CD14-positive monocyte (primary cell): ENCODE measurements around the gene ASB16. TPM values are rescaled to one million over a fixed set of nuclear protein-coding genes. Genes with fewer than 3 reads are reported as not detected.

Experiments used
- DNase-seq, 3 donors: peaks; one replicate each; pipeline ENCODE4 v3.0.0-alpha.2; 2011 to 2022
- H2AFZ ChIP-seq: 2 replicates; pipeline ENCODE4 v1.6.0; 2012; ENCODE audit warnings: mild to moderate bottlenecking, low read depth, low read length, inconsistent platforms; ENCODE audit not compliant: insufficient read depth, poor library complexity, severe bottlenecking
- H3K27ac ChIP-seq, 2 donors: 1 replicate in 1 of 2; 2 replicates in 1 of 2; pipeline ENCODE4 v1.5.1; 2012 to 2013; ENCODE audit warnings: low read length in 2 of 2, control low read depth in 1 of 2, inconsistent platforms in 1 of 2, low read depth in 1 of 2, mild to moderate bottlenecking in 1 of 2
- H3K27me3 ChIP-seq, 2 donors: one replicate each; pipeline versions ENCODE4 v1.6.0 to v1.6.1; 2011 to 2013; ENCODE audit warnings: low read length in 2 of 2; ENCODE audit not compliant: control insufficient read depth in 2 of 2, insufficient read depth in 2 of 2
- H3K36me3 ChIP-seq, 2 donors: replicated peaks in 1 of 2; 1 replicate in 1 of 2; 2 replicates in 1 of 2; pipeline versions ENCODE4 v1.5.1 to v1.6.1; 2012 to 2013; ENCODE audit warnings: low read length in 2 of 2, control low read depth in 1 of 2, inconsistent platforms in 1 of 2, mild to moderate bottlenecking in 1 of 2; ENCODE audit not compliant: insufficient read depth in 2 of 2, control insufficient read depth in 1 of 2
- H3K4me1 ChIP-seq, 2 donors: 1 replicate in 1 of 2; 2 replicates in 1 of 2; pipeline versions ENCODE4 v1.5.1 to v1.6.1; 2012 to 2013; ENCODE audit warnings: low read length in 2 of 2, control low read depth in 1 of 2, inconsistent platforms in 1 of 2, mild to moderate bottlenecking in 1 of 2, moderate library complexity in 1 of 2; ENCODE audit not compliant: insufficient read depth in 2 of 2, control insufficient read depth in 1 of 2
- H3K4me2 ChIP-seq: replicated peaks from 2 replicates; pipeline ENCODE3; 2012; ENCODE audit warnings: low read length, moderate library complexity, mild to moderate bottlenecking; ENCODE audit not compliant: poor library complexity, severe bottlenecking; ENCODE audit errors: extremely low read depth
- H3K4me3 ChIP-seq, 3 experiments: fragments of 200-600 bp in 1 of 3; sonication (generic) in 1 of 3; replicated peaks in 1 of 3; 1 replicate in 2 of 3; 2 replicates in 1 of 3; pipeline ENCODE4 v1.5.1; 2011 to 2013; ENCODE audit warnings: low read length in 3 of 3, mild to moderate bottlenecking in 3 of 3, control low read depth in 2 of 3, low read depth in 2 of 3, inconsistent platforms in 1 of 3, moderate library complexity in 1 of 3
- H3K79me2 ChIP-seq: 2 replicates; pipeline ENCODE4 v1.6.0; 2012; ENCODE audit warnings: mild to moderate bottlenecking, control low read depth, inconsistent platforms, low read length, moderate library complexity; ENCODE audit not compliant: insufficient read depth
- H3K9ac ChIP-seq: 2 replicates; pipeline ENCODE4 v1.6.0; 2017; ENCODE audit warnings: low read length, mild to moderate bottlenecking; ENCODE audit not compliant: insufficient read depth, poor library complexity, severe bottlenecking
- H3K9me3 ChIP-seq, 2 donors: replicated peaks in 1 of 2; 1 replicate in 1 of 2; 2 replicates in 1 of 2; pipeline versions ENCODE4 v1.5.1 to v1.6.1; 2012 to 2013; ENCODE audit warnings: low read length in 2 of 2, control low read depth in 1 of 2; ENCODE audit not compliant: control insufficient read depth in 1 of 2, insufficient read depth in 1 of 2
- H4K20me1 ChIP-seq: 2 replicates; pipeline ENCODE4 v1.6.0; 2012; ENCODE audit warnings: mild to moderate bottlenecking, low read length, control low read depth, moderate library complexity; ENCODE audit not compliant: insufficient read depth
- H3K27ac Mint-ChIP-seq, 7 donors: one replicate each; pipeline ENCODE4 v1.8.0; 2020; ENCODE audit warnings: mild to moderate bottlenecking in 7 of 7, mixed read lengths in 7 of 7, moderate library complexity in 6 of 7, inconsistent platforms in 2 of 7
- H3K27me3 Mint-ChIP-seq, 3 donors: one replicate each; pipeline ENCODE4 v1.8.0; 2021 to 2022; ENCODE audit warnings: low read depth in 3 of 3, mild to moderate bottlenecking in 3 of 3, mixed read lengths in 3 of 3, moderate library complexity in 3 of 3, inconsistent platforms in 1 of 3
- H3K36me3 Mint-ChIP-seq, 2 donors: one replicate each; pipeline ENCODE4 v1.8.0; 2020; ENCODE audit warnings: mixed read lengths in 2 of 2, inconsistent platforms in 1 of 2, mild to moderate bottlenecking in 1 of 2
- H3K4me1 Mint-ChIP-seq: one replicate; pipeline ENCODE4 v1.8.0; 2020; ENCODE audit warnings: mild to moderate bottlenecking, mixed read lengths
- H3K4me3 Mint-ChIP-seq, 2 donors: one replicate each; pipeline ENCODE4 v1.8.0; 2020; ENCODE audit warnings: mild to moderate bottlenecking in 2 of 2, mixed read lengths in 2 of 2, moderate library complexity in 1 of 2
- H3K9me3 Mint-ChIP-seq, 7 donors: one replicate each; pipeline ENCODE4 v1.8.0; 2020 to 2022; ENCODE audit warnings: mixed read lengths in 7 of 7, mild to moderate bottlenecking in 6 of 7, moderate library complexity in 6 of 7, inconsistent platforms in 2 of 7
- CTCF ChIP-seq: fragments of 200-600 bp; IDR thresholded peaks from one replicate; pipeline ENCODE4 v1.8.0; 2022; ENCODE audit warnings: antibody characterized with exemption, mild to moderate bottlenecking
- WGBS: methylation state at CpG from one replicate; pipeline ENCODE4 v1.1.5; 2013; ENCODE audit warnings: missing lambda C conversion rate; ENCODE audit not compliant: insufficient coverage; 5-methylcytosine and 5-hydroxymethylcytosine counted together
- intact Hi-C, 2 donors: fragments of 100-400 bp; cut with micrococcal nuclease; formaldehyde crosslinking; loops; one replicate each; pipeline versions ENCODE4 v1.15.0 to v1.15.1; 2023
- polyA plus RNA-seq, 3 donors: library from polyadenylated mRNA; depleted of rRNA in 1 of 3; unstranded in 2 of 3; stranded (reverse) in 1 of 3; fragments of 300-500 nt in 2 of 3; fragments of >200 nt in 1 of 3; fragmentation: Illumina TruSeq in 2 of 3; gene quantifications; 1 replicate in 2 of 3; 2 replicates in 1 of 3; pipeline ENCODE4 v1.2.3, GENCODE V29; 2012 to 2021

ASB16 gene
- polyA plus RNA-seq, 3 donors, result not detected

- H3K27me3 Mint-ChIP-seq, result peaks cover 1 to 3% (median 3%) of the 10 kb centered on the region in 3 donors
- peaks cover 26% of the 10 kb centered on the region for H3K4me1 Mint-ChIP-seq
- peak overlapping the region in 1 of 2 donors; percentile 16 for H3K4me3 Mint-ChIP-seq
- DNase-seq, result no peak
- peaks cover 35 to 36% of the 10 kb centered on the region in 2 donors for H3K36me3 Mint-ChIP-seq
- Histone ChIP-seq H3K9ac (no peak overlapping the region), H3K27me3 (no peaks in the 10 kb centered on the region), H3K9me3 (no peaks in the 10 kb centered on the region), H3K36me3 (peaks cover 12 to 28% of the 10 kb centered on the region in 2 donors), H3K4me3 (peak overlapping the region in 1 of 3 experiments; percentile 95), H3K4me2 (peak overlapping the region; percentile 99), H3K79me2 (peaks cover 51% of the 10 kb centered on the region), H4K20me1 (peaks cover 68% of the 10 kb centered on the region), H3K27ac (no peak overlapping the region), H3K4me1 (peaks cover 21 to 26% of the 10 kb centered on the region in 2 donors), H2AFZ (no peak overlapping the region)
- no peak for TF ChIP-seq CTCF
- intact Hi-C loops, result loop anchor here in 1 of 2 donors (10.0 kb wide), 1 partner anchor 204 kb away; the partner anchor contains the start of gene SLC25A39
- WGBS, result 80% methylated on average over 1 of the region's 9 CpGs
- no peaks in the 10 kb centered on the region for H3K9me3 Mint-ChIP-seq
- peak overlapping the region in 2 of 7 donors; percentile 28 to 91 for H3K27ac Mint-ChIP-seq
Observed at GRCh38 chr17:44120851-44121605, 49.5 kb upstream of the ASB16 start.

- Histone ChIP-seq H3K9ac (peak overlapping the region; percentile 97), H3K27ac (peak overlapping the region; percentile 20 to 98), H3K27me3 (no peaks in the 10 kb centered on the region), H3K4me3 (peak overlapping the region; percentile 93 to 97 (median 95)), H3K36me3 (peaks cover 6 to 16% of the 10 kb centered on the region in 2 donors), H3K79me2 (peaks cover 51% of the 10 kb centered on the region), H3K9me3 (no peaks in the 10 kb centered on the region), H2AFZ (peak overlapping the region; percentile 79), H4K20me1 (peaks cover 57% of the 10 kb centered on the region), H3K4me2 (peak overlapping the region; percentile 99), H3K4me1 (peaks cover 21 to 26% of the 10 kb centered on the region in 2 donors)
- peak in 2 of 3 donors; percentile 27 to 32 for DNase-seq
- no CpG with 5 or more reads among the region's 1 CpG for WGBS
- peaks cover 3 to 5% (median 3%) of the 10 kb centered on the region in 3 donors for H3K27me3 Mint-ChIP-seq
- peak overlapping the region; percentile 77 to 98 (median 92) for H3K27ac Mint-ChIP-seq
- H3K36me3 Mint-ChIP-seq, result peaks cover 24% of the 10 kb centered on the region in 2 donors
- peak overlapping the region; percentile 92 to 94 for H3K4me3 Mint-ChIP-seq
- H3K4me1 Mint-ChIP-seq, result peaks cover 26% of the 10 kb centered on the region
- TF ChIP-seq CTCF, result no peak
- no peaks in the 10 kb centered on the region for H3K9me3 Mint-ChIP-seq
- intact Hi-C loops, result loop anchor here (2.0 to 10.0 kb wide), 3 partner anchors 17 to 203 kb away; partner anchors contain the start of genes G6PC3 (in 1 of the 2) and SLC25A39 (in 1 of the 2)
Observed at GRCh38 chr17:44121997-44122815, 48.3 kb upstream of the ASB16 start.
